ENCODE data around the gene YPEL4. TPM values are rescaled to one million over a fixed set of nuclear protein-coding genes. Genes with fewer than 3 reads are reported as not detected.
A peak's percentile ranks its signal among the peaks of the same experiment; 100 is the strongest.

Gene YPEL4
- total RNA-seq, 1 experiment from 2014 or later: not detected

DNA sequence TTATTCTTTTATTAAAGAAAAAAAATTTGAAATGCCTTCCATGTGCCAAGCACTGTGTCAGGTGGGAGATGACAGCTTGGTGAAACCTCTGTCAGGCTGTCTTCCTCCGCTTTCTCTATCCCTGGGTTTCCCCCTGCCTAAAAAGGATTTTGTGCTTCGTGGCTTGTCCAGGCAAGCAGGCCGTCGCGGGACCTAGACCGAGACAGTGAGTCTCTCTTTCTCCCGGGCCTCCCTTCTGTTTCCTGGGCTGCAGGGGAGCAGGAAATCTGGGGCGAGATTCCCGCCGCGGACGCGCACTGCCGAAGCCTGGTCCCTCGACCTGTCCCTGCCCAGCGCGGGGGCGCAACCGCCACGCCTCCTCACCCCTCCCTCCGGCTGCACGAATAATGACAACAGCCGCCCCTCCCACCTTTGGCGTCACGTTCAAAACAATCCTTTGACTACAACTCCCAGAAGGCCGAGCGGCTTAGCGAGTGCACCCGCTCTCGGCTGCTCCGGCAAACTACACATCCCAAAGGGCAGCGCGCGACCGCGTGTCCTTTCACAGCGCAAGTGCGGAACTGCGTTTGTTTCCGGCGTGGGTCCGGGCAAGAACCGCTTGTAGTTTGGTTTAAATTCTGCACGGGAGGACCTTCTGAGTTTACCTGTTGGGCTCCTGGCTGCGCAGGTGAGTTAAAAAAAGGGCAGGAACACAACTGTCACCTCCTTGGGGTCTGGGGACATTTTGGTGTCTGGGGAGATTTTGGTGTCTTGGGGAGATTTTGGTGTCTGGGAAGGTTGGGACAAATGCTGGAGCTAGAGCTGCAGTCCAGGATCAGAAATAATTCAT, 7.7 kb upstream of the YPEL4 start, which contains the start of gene CLP1:
Gene CLP1, plus strand, starts transcription at position 569 of the 829 bp plus-strand sequence. CDS start 1,715 bp downstream, outside the sequence.
- H3K4me3 ChIP-seq (ENCODE audit: low read depth in 2 of 2, low read length in 2 of 2): peak within 1 kb of the TSS; percentile 77 to 83
- CTCF ChIA-PET: interaction anchor here (1.6 kb wide), 1 partner anchor 13 kb away, joined by 3 read pairs; no protein-coding TSS in a partner anchor
- peaks cover 9% of the 10 kb centered on the region for H3K4me1 ChIP-seq (ENCODE audit: control insufficient read depth, insufficient read depth, low read length)
- in situ Hi-C loops (cut with HindIII; ENCODE audit: low pct_unique_long_range_greater_than_20kb, low sequenced_read_pairs): no loop called here
- H3K36me3 ChIP-seq (ENCODE audit: control insufficient read depth, insufficient read depth, low read length): peaks cover 10% of the 10 kb centered on the region
- H3K27ac ChIP-seq (ENCODE audit: low read length): peak within 1 kb of the TSS; percentile 90
- DNase-seq (ENCODE audit: low read depth, low spot score): peak; percentile 92
- no peaks in the 10 kb centered on the region for H3K9me3 ChIP-seq (ENCODE audit: control insufficient read depth, insufficient read depth, low read depth, low read length)
- TF ChIP-seq POLR2AphosphoS5 (IDR thresholded peaks at IDR 0.05; ENCODE audit: low read depth, low read length): peak; percentile 77
- TF ChIP-seq, protein P1, sequence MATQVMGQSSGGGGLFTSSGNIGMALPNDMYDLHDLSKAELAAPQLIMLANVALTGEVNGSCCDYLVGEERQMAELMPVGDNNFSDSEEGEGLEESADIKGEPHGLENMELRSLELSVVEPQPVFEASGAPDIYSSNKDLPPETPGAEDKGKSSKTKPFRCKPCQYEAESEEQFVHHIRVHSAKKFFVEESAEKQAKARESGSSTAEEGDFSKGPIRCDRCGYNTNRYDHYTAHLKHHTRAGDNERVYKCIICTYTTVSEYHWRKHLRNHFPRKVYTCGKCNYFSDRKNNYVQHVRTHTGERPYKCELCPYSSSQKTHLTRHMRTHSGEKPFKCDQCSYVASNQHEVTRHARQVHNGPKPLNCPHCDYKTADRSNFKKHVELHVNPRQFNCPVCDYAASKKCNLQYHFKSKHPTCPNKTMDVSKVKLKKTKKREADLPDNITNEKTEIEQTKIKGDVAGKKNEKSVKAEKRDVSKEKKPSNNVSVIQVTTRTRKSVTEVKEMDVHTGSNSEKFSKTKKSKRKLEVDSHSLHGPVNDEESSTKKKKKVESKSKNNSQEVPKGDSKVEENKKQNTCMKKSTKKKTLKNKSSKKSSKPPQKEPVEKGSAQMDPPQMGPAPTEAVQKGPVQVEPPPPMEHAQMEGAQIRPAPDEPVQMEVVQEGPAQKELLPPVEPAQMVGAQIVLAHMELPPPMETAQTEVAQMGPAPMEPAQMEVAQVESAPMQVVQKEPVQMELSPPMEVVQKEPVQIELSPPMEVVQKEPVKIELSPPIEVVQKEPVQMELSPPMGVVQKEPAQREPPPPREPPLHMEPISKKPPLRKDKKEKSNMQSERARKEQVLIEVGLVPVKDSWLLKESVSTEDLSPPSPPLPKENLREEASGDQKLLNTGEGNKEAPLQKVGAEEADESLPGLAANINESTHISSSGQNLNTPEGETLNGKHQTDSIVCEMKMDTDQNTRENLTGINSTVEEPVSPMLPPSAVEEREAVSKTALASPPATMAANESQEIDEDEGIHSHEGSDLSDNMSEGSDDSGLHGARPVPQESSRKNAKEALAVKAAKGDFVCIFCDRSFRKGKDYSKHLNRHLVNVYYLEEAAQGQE (IDR thresholded peaks at IDR 0.05; ENCODE audit: insufficient read depth in 1 of 2, low read depth in 2 of 2, low read length in 1 of 2): no peak
- TF ChIP-seq SIN3A (IDR thresholded peaks at IDR 0.05; ENCODE audit: borderline replicate concordance, insufficient read depth, low read depth, low read length): 0 out of 2 replicates have a peak, but pooled peaks have one; percentile 79
- TF ChIP-seq, protein P2, sequence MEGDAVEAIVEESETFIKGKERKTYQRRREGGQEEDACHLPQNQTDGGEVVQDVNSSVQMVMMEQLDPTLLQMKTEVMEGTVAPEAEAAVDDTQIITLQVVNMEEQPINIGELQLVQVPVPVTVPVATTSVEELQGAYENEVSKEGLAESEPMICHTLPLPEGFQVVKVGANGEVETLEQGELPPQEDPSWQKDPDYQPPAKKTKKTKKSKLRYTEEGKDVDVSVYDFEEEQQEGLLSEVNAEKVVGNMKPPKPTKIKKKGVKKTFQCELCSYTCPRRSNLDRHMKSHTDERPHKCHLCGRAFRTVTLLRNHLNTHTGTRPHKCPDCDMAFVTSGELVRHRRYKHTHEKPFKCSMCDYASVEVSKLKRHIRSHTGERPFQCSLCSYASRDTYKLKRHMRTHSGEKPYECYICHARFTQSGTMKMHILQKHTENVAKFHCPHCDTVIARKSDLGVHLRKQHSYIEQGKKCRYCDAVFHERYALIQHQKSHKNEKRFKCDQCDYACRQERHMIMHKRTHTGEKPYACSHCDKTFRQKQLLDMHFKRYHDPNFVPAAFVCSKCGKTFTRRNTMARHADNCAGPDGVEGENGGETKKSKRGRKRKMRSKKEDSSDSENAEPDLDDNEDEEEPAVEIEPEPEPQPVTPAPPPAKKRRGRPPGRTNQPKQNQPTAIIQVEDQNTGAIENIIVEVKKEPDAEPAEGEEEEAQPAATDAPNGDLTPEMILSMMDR (IDR thresholded peaks at IDR 0.05): no peak
- TF ChIP-seq TCF7L2 (IDR thresholded peaks at IDR 0.05; ENCODE audit: low read depth, low read length): no peak
- POLR2A ChIA-PET: no interaction called here
- H3K27me3 ChIP-seq (ENCODE audit: control insufficient read depth, insufficient read depth, low read length): no peaks in the 10 kb centered on the region
- peak; percentile 99 for ATAC-seq
- no TSS peak for BruUV-seq (replicated peaks)
- intact Hi-C loops (cut with micrococcal nuclease; ENCODE audit: unreplicated experiment): no loop called here

DNA sequence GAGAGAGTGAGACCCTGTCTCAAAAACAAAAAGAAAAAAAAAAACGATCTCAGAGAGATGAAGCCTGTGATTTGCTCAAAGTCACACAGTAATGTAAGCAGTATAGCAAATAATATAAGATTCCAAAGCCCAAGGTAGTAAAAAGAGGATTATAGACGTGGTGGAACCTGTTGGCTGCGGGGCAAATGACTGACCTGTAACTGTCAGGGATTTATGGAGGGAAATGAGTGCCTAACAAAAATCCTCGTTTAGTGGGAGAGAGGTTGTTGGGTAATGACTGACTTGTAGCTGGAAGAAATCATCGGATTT, 7.1 kb upstream of the YPEL4 start:
- ATAC-seq: peak; percentile 6; the same call in 1 of the 2 replicates
- CTCF ChIA-PET: interaction anchor here (1.6 kb wide), 1 partner anchor 13 kb away, joined by 3 read pairs; no protein-coding TSS in a partner anchor
- intact Hi-C loops (cut with micrococcal nuclease; ENCODE audit: unreplicated experiment): no loop called here

More for the DNA sequence above, 7.1 kb upstream of the YPEL4 start:
- no peak for DNase-seq (ENCODE audit: low read depth, low spot score)
- H3K4me1 ChIP-seq (ENCODE audit: control insufficient read depth, insufficient read depth, low read length): peaks cover 9% of the 10 kb centered on the region
- BruUV-seq (replicated peaks): no TSS peak
- H3K27me3 ChIP-seq (ENCODE audit: control insufficient read depth, insufficient read depth, low read length): no peaks in the 10 kb centered on the region
- H3K4me3 ChIP-seq (ENCODE audit: low read depth in 2 of 2, low read length in 2 of 2): peak overlapping the region; percentile 77 to 83
- POLR2A ChIA-PET: no interaction called here
- TF ChIP-seq, protein P1 (IDR thresholded peaks at IDR 0.05; ENCODE audit: insufficient read depth in 1 of 2, low read depth in 2 of 2, low read length in 1 of 2): no peak
- TF ChIP-seq POLR2AphosphoS5 (IDR thresholded peaks at IDR 0.05; ENCODE audit: low read depth, low read length): no peak
- TF ChIP-seq SIN3A (IDR thresholded peaks at IDR 0.05; ENCODE audit: borderline replicate concordance, insufficient read depth, low read depth, low read length): no peak
- TF ChIP-seq, protein P2 (IDR thresholded peaks at IDR 0.05): no peak
- TF ChIP-seq TCF7L2 (IDR thresholded peaks at IDR 0.05; ENCODE audit: low read depth, low read length): no peak
- peaks cover 10% of the 10 kb centered on the region for H3K36me3 ChIP-seq (ENCODE audit: control insufficient read depth, insufficient read depth, low read length)
- H3K27ac ChIP-seq (ENCODE audit: low read length): peak overlapping the region; percentile 81
- in situ Hi-C loops (cut with HindIII; ENCODE audit: low pct_unique_long_range_greater_than_20kb, low sequenced_read_pairs): no loop called here
- no peaks in the 10 kb centered on the region for H3K9me3 ChIP-seq (ENCODE audit: control insufficient read depth, insufficient read depth, low read depth, low read length)
